Measurements from ENCODE around the gene VPS4B.

VPS4B gene

DNA sequence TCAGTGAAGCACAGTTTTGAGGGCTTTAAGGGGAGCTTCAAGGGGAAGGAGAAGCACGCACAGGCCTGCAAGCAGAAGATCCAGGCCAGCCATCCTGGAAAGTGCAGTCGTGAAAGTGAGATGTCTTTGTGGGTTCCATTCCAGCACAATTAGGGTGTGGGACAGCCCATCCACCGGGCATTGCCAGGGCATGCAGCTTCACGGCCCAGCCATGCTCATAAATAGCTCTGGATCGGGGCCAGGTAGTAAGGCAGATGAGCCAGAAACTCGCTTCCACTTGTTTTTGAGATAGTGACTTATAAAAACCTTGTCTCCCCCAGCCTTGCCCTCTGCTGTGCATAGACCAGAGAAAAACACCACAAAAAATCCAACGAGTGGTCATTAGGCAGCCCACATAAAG, 76.2 kb downstream of the VPS4B start:
- no peak overlapping the region for H3K4me3 ChIP-seq (ENCODE audit: low read depth in 1 of 2, low read length in 2 of 2)
- H3K9me3 ChIP-seq (ENCODE audit: control insufficient read depth in 1 of 2, low read length in 2 of 2): no peaks in the 10 kb centered on the region
- no peak overlapping the region for H3K27ac ChIP-seq (ENCODE audit: low read length)
- H3K4me1 ChIP-seq (ENCODE audit: control insufficient read depth in 1 of 2, insufficient read depth in 2 of 2, low read length in 2 of 2): peaks cover 0 to 7% of the 10 kb centered on the region in 2 donors
- peaks cover 43 to 57% of the 10 kb centered on the region in 2 donors for H3K36me3 ChIP-seq (ENCODE audit: control insufficient read depth in 1 of 2, insufficient read depth in 2 of 2, low read length in 2 of 2)
- no peaks in the 10 kb centered on the region for H3K27me3 ChIP-seq (ENCODE audit: low read depth, low read length)

DNA sequence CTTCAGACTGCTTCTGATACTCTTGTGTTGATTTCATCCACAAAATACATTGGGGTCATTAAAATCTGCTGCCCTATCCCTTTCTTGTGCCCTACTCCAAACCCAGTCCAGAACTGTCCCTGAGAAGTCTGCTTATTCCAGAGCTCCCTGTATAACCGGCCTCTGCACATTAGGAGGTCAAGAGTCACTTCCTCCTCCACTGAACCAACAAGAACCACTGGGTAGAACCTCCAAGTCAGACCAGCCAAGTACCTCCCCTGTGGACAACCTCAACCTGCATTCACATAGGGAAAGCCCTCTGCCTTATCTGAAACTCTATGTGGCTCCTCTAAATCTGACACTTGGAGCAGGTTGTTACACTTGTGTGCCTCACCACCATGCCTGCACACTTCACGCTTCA, 77.4 kb downstream of the VPS4B start:
- no peak overlapping the region for H3K4me3 ChIP-seq (ENCODE audit: low read depth in 1 of 2, low read length in 2 of 2)
- no peaks in the 10 kb centered on the region for H3K27me3 ChIP-seq (ENCODE audit: low read depth, low read length)
- H3K9me3 ChIP-seq (ENCODE audit: control insufficient read depth in 1 of 2, low read length in 2 of 2): no peaks in the 10 kb centered on the region
- peaks cover 39 to 57% of the 10 kb centered on the region in 2 donors for H3K36me3 ChIP-seq (ENCODE audit: control insufficient read depth in 1 of 2, insufficient read depth in 2 of 2, low read length in 2 of 2)
- H3K4me1 ChIP-seq (ENCODE audit: control insufficient read depth in 1 of 2, insufficient read depth in 2 of 2, low read length in 2 of 2): peaks cover 0 to 7% of the 10 kb centered on the region in 2 donors
- H3K27ac ChIP-seq (ENCODE audit: low read length): no peak overlapping the region

DNA sequence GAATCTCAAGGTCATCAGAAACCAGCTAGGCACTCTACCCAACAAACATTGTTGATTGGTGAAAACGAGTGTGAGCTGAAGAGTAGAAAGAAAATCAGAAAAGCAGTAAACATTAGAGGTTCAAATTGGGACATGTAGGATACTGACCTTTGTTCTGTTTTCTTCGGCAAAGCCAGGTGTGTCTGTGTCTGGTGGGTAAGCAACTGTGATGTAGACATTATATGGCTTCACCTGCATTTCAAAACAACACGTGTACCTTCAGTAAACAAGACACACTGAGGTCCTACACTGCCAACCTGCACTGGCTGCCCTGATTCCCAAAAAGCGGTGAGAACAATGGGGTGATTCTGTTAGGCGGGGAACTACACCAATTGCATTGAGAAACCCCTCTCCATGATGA, 78.0 kb downstream of the VPS4B start:
- Histone ChIP-seq H3K27me3 (ENCODE audit: low read depth, low read length) (no peaks in the 10 kb centered on the region), H3K9me3 (ENCODE audit: control insufficient read depth in 1 of 2, low read length in 2 of 2) (no peaks in the 10 kb centered on the region), H3K36me3 (ENCODE audit: control insufficient read depth in 1 of 2, insufficient read depth in 2 of 2, low read length in 2 of 2) (peaks cover 32 to 51% of the 10 kb centered on the region in 2 donors), H3K27ac (ENCODE audit: low read length) (no peak overlapping the region), H3K4me3 (ENCODE audit: low read depth in 1 of 2, low read length in 2 of 2) (no peak overlapping the region), H3K4me1 (ENCODE audit: control insufficient read depth in 1 of 2, insufficient read depth in 2 of 2, low read length in 2 of 2) (peaks cover 0 to 7% of the 10 kb centered on the region in 2 donors)

DNA sequence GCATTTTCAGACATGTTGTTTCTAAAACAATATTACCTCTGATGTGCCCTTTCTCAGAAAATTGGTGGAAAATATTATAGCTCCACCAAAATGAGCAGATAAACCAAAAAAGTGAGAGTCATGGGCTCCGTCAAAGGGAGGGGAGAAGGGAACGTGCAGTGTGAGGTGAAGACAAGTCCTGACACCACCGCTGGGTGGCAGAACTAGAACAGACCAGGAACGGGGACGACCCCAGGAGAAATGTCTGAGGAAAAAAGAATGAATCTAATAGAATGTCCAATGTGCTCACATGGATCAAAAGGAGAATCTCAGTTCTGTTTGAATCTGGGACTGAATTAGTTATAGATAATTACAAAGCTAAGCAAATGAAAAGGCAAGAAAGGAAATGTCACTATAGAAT, 80.1 kb downstream of the VPS4B start:
- Histone ChIP-seq H3K36me3 (ENCODE audit: control insufficient read depth in 1 of 2, insufficient read depth in 2 of 2, low read length in 2 of 2) (peaks cover 33 to 54% of the 10 kb centered on the region in 2 donors), H3K4me3 (ENCODE audit: low read depth in 1 of 2, low read length in 2 of 2) (no peak overlapping the region), H3K4me1 (ENCODE audit: control insufficient read depth in 1 of 2, insufficient read depth in 2 of 2, low read length in 2 of 2) (peaks cover 0 to 7% of the 10 kb centered on the region in 2 donors), H3K27ac (ENCODE audit: low read length) (no peak overlapping the region), H3K27me3 (ENCODE audit: low read depth, low read length) (no peaks in the 10 kb centered on the region), H3K9me3 (ENCODE audit: control insufficient read depth in 1 of 2, low read length in 2 of 2) (no peaks in the 10 kb centered on the region)

DNA sequence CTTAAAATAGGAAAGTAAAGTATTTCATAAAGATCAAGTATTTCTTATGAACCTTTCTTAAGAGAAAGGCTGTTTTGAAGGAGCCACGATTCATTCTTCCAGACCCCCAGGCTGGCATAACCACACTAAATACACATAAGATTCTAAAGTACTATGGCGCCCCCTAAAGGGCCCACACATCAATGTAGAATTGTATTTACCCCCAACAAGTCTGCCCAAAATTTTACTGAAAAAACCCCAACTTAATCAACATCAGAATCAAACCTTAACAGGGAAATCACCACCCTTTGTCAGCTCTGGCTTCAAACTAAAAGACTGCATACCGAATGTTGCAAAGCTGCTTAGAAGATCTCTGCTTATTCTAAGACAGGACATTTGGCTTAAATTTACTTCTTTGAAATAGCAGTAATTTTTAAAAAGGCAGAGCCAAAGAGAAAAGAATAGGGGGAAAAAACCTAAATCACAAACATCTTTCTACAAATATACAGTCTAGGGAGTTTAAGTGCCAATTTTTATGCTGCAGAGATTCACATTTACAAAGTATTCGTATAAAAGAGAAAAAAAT, 82.3 kb downstream of the VPS4B start:
- Histone ChIP-seq H3K27me3 (ENCODE audit: low read depth, low read length) (no peaks in the 10 kb centered on the region), H3K4me1 (ENCODE audit: control insufficient read depth in 1 of 2, insufficient read depth in 2 of 2, low read length in 2 of 2) (no peaks in the 10 kb centered on the region), H3K4me3 (ENCODE audit: low read depth in 1 of 2, low read length in 2 of 2) (no peak overlapping the region), H3K9me3 (ENCODE audit: control insufficient read depth in 1 of 2, low read length in 2 of 2) (no peaks in the 10 kb centered on the region), H3K27ac (ENCODE audit: low read length) (no peak overlapping the region), H3K36me3 (ENCODE audit: control insufficient read depth in 1 of 2, insufficient read depth in 2 of 2, low read length in 2 of 2) (peaks cover 35 to 58% of the 10 kb centered on the region in 2 donors)
